ENCODE data around the gene HSD11B1.
"Not testable (repeated sequence)": the region's sequence is repeated elsewhere in the genome, so short reads cannot be mapped to it uniquely, and the experiment has no call there.

Gene HSD11B1

DNA sequence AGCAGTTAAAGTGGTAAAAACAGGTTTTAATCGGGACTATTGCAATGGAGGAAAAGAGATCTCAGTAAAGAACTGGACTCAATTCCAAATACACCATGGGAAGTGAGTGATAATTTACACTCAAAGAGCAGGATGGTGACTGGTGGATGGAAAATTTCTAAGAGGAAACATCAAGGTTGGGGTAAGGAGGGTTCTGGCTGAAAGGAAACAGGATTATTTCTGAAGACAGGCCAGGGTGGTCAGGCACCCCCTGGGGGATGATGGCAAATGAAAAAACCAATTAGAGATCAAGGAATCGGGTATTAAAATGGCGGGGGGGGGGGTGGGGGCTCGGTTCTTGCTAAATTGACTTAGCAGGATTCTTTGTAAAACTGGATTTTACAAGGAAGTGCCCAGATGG lies 12.3 kb upstream of the HSD11B1 start:
- no peak for DNase-seq

DNA sequence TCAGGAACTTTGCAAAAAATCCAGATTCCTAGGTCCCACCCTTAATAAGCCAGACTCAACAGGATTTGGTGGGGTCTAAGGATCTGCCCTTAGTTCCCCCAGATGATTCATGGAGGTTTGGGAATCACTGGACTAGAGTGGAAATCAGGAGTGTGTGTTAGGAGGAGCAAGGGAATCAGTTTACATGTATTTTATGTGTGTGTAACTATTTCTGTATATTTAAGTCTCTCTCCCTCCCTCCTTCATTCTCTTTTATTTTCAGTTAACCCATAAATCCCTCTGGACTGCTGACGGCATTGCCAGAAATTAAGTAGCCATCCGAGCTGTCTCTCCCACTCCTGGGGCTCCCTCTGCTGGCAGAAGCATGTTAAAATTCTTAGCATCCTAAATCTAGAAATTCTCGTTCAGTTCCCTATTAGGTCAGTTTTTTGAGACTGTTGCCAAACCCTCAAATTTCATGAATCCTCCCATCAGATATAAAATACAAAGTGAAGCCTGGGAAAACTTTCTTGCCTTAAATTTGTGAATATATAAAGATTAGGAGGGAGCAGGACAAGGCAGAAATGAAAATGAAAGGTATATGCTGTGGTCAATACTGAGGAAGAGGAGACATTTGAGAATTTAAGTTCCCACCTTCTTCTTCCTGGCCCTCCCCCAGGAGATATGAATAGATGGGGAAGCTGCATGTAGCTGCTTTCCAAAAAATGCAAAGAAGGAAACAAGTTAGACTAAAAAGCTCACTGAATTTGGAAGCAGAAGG lies 11.7 kb upstream of the HSD11B1 start:
- peak; percentile 40 for DNase-seq

DNA sequence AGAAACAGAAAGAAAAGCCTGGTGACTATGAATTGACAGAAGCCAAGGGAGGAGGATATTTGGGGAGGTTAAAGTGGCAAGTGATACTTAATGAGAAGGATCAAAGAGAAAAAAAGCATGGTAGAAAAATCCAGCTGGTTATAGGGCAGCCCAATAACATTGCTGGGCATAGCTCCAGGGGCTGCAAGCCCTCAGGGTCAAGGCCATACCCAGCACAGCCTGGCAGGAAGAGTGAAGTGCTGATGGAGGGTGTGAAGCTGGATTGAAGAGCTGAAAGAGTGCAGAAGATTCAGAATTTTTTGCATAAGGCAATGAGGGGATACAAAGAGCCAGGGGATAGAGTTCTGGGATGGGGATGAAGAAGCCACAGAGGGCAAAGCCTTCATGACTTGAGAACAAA lies 8.0 kb upstream of the HSD11B1 start:
- DNase-seq = no peak

DNA sequence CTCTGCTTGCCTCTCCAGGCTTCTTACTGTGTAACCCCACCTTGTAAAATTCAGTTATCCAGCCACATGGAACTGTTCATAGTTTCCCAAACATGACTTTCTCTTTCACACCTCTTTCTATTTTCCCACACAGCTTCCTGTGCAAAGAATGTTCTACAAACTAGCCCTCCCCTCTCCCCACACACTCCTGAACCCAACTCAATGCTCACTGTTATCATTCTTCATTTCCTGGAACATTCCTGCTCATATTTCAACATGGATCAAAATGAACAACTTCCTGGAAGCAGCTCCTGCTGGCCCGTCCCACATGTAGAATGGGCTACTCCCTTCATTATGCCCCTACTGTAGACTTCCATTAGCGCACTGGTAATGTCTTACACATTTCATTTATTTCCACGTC lies 7.5 kb upstream of the HSD11B1 start:
- no peak for DNase-seq

DNA sequence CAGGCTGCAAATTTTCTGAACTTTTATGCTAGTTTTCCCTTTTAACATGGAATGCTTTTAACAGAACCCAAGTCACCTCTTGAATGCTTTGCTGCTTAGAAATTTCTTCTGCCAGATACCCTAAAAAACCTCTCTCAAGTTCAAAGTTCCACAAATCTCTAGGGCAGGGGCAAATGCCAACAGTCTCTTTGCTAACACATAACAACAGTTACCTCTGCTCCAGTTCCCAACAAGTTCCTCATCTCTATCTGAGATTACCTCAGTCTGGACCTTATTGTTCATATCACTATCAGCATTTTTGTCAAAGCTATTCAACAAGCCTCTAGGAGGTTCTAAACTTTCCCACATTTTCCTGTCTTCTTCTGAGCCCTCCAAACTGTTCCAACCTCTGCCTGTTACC lies 4.0 kb upstream of the HSD11B1 start:
- not testable (repeated sequence) for DNase-seq

DNA sequence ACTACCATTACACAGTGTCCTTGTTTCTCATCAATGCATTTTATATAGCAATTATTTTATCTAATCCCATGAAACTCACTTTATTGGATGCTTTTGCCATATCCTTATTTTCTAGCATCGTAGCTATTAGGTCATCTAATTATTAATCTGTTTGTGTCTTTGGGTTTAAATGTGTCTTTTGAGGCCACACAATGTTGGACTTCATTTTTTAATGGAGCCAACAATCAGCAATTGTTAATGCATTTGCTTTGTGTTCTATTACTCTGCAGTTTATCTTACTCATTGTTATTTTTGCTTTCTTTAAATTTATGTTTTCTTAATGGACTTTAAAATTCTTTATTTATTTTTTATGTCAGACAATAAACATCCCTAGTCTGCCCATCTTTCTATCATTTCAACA lies 1.8 kb upstream of the HSD11B1 start:
- DNase-seq = no peak

DNA sequence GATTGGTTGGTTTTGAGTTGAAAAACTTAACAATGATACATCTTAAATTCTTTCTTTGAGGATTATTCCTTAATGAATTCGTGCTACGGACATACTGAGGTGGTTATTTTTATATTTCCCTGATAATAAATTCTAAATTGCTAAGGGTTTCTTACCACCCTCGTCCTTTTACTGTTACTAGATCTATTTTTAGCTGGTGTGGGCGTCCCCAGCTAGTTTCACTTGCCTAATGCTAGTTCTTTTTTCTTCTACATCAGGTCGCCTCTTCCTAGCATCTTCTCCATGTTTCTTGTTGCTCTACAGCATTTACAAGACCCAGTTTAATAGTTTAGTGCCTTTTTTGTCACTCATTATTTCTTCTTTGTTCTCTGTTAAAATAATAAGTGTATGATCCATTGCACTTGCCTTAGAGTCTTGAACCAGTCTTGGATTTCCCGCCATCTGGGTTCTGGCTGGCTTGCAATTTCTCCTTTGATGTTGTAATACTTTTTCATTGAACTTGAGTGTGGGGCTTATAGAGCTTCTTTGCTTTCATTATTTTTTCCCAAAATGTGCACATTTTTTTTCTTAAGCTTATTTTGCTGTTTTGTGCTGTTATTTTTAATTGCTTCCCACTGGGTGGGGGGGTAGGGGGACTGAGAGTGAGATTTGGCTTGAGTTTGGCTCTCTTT lies 677 bp upstream of the HSD11B1 start:
- DNase-seq = no peak

GRCh38 chr1:209705033-209705598 lies 470 bp downstream of the HSD11B1 start:
- DNase-seq = no peak

- DNase-seq = no peak
Observed at GRCh38 chr1:209706622-209707021, 2.0 kb downstream of the HSD11B1 start.

GRCh38 chr1:209707308-209707707 lies 2.7 kb downstream of the HSD11B1 start:
- DNase-seq = no peak

DNA sequence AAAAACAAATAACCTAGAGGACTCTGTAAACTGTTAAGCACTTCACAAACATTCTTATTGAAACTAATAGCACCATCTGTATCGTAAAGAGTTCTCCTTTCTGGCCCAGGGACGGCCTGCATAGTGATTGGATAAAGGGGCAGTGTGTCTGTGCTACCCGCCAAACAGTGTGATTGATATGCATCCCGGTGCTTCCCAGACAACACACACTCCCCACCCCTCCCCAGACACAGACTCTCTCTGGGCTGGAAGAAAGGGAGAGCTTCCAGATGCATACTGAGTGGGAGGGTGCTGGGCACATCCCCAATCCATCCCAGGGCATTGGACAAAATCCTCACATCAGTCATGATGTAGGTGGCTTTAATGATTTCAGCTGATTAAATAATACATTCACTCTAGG lies 3.7 kb downstream of the HSD11B1 start:
- no peak for DNase-seq

GRCh38 chr1:209710093-209710492 lies 5.4 kb downstream of the HSD11B1 start:
- DNase-seq = no peak

- DNase-seq = no peak
Observed at GRCh38 chr1:209710847-209711246, 6.2 kb downstream of the HSD11B1 start.

- DNase-seq = no peak
Observed at GRCh38 chr1:209714338-209714737, 9.7 kb downstream of the HSD11B1 start.

GRCh38 chr1:209715314-209715713 lies 10.7 kb downstream of the HSD11B1 start:
- DNase-seq = no peak

GRCh38 chr1:209717818-209718217 lies 13.2 kb downstream of the HSD11B1 start:
- no peak for DNase-seq

- DNase-seq = no peak
Observed at GRCh38 chr1:209720326-209720725, 15.7 kb downstream of the HSD11B1 start.

- no peak for DNase-seq
Observed at GRCh38 chr1:209720826-209721225, 16.2 kb downstream of the HSD11B1 start.

GRCh38 chr1:209721323-209721722 lies 16.7 kb downstream of the HSD11B1 start:
- no peak for DNase-seq

DNA sequence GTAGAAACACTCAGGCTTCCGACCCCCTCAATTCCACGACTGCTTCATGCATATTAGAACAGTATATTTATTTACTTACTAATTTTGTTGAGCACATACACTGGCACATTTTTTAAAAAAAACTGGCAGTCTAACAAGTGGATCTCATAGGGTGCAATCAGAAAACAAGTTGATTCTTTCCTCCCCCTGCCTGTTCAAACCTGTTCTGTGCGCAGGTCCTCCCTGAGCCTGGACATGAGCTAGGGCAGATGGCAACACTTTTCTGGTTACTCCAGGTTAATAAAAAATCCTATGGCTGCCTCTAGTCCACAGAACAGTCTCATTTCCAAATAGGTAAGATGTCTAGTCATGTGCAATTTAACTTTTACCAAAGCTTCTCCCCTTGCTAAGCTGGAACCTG lies 18.6 kb downstream of the HSD11B1 start:
- DNase-seq = no peak

- no peak for DNase-seq
Observed at GRCh38 chr1:209723756-209724693, 19.4 kb downstream of the HSD11B1 start.

DNA sequence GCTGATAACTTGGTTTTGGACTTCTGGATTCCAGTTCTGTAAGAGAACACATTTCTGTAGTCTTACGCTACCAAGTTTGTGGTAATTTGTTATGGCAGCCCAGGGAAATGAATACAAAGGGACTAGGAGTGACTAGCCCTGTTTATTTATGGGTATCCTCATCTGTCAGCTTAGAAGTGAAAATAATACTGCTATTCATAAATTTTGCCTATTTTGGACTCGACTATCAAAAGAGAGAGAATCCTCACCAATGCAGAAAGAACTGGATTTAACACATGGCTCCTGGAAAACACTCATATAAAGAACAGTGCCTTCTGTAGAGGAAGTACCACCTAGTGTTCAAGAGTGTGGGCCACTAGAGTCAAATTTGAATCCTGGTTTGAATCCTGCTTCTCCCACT lies 22.6 kb downstream of the HSD11B1 start:
- DNase-seq = no peak

- no peak for DNase-seq
Observed at GRCh38 chr1:209727785-209728184, 23.1 kb downstream of the HSD11B1 start.
